Panc1 (cell line): ENCODE measurements around the gene CNTN4.

Experiments used
- SIN3A ChIP-seq: IDR thresholded peaks from 2 replicates; pipeline ENCODE4 v1.6.1; 2012; ENCODE audit warnings: low read depth, mild to moderate bottlenecking, low read length, moderate library complexity, borderline replicate concordance; ENCODE audit not compliant: insufficient read depth
- TF ChIP-seq, protein P1 (sequence below): fragments of 450-650 bp; IDR thresholded peaks from 2 replicates; pipeline ENCODE4 v1.5.1; 2017; ENCODE audit warnings: mild to moderate bottlenecking

GRCh38 chr3:2872884-2873283, 774.2 kb downstream of the CNTN4 start:
- TF ChIP-seq, protein P1, sequence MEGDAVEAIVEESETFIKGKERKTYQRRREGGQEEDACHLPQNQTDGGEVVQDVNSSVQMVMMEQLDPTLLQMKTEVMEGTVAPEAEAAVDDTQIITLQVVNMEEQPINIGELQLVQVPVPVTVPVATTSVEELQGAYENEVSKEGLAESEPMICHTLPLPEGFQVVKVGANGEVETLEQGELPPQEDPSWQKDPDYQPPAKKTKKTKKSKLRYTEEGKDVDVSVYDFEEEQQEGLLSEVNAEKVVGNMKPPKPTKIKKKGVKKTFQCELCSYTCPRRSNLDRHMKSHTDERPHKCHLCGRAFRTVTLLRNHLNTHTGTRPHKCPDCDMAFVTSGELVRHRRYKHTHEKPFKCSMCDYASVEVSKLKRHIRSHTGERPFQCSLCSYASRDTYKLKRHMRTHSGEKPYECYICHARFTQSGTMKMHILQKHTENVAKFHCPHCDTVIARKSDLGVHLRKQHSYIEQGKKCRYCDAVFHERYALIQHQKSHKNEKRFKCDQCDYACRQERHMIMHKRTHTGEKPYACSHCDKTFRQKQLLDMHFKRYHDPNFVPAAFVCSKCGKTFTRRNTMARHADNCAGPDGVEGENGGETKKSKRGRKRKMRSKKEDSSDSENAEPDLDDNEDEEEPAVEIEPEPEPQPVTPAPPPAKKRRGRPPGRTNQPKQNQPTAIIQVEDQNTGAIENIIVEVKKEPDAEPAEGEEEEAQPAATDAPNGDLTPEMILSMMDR = no peak
- no peak for TF ChIP-seq SIN3A
